Type B pancreatic cell (in vitro differentiated cells): ENCODE measurements around the gene ALPP. TPM values are rescaled to one million over a fixed set of nuclear protein-coding genes. Genes with fewer than 3 reads are reported as not detected.
"Not testable (repeated sequence)": the region's sequence is repeated elsewhere in the genome, so short reads cannot be mapped to it uniquely, and the experiment has no call there.

Source experiments
- DNase-seq: peaks from one replicate; pipeline ENCODE4 v3.0.0; 2021; ENCODE audit warnings: mixed read lengths; ENCODE audit not compliant: unreplicated experiment; ENCODE audit errors: extremely low spot score
- H3K27ac Mint-ChIP-seq: 2 replicates; pipeline ENCODE4 v1.8.0; 2021; ENCODE audit warnings: mild to moderate bottlenecking, mixed read lengths
- H3K27me3 Mint-ChIP-seq: 2 replicates; pipeline ENCODE4 v1.8.0; 2021; ENCODE audit warnings: mixed read lengths
- H3K36me3 Mint-ChIP-seq: 2 replicates; pipeline ENCODE4 v1.8.0; 2021; ENCODE audit warnings: mixed read lengths
- H3K4me1 Mint-ChIP-seq: one replicate; pipeline ENCODE4 v1.8.0; 2021; ENCODE audit warnings: mixed read lengths; ENCODE audit not compliant: unreplicated experiment
- H3K4me3 Mint-ChIP-seq: 2 replicates; pipeline ENCODE4 v1.8.0; 2021; ENCODE audit warnings: mild to moderate bottlenecking, mixed read lengths
- H3K9me3 Mint-ChIP-seq: 2 replicates; pipeline ENCODE4 v1.8.0; 2021; ENCODE audit warnings: mixed read lengths
- total RNA-seq: library from RNA; stranded (reverse); gene quantifications from 2 replicates; pipeline ENCODE4 v1.2.1, GENCODE V29; 2021; ENCODE audit warnings: low replicate concordance
- TF ChIP-seq, protein P1 (sequence below): fragments of 200-600 bp; sonication (generic); conservative IDR thresholded peaks from 2 replicates; pipeline ENCODE4 v1.5.0; 2021; ENCODE audit warnings: antibody characterized with exemption, mild to moderate bottlenecking

The ALPP gene
- total RNA-seq, 1 donor from 2014 or later: 0.27 TPM

DNA sequence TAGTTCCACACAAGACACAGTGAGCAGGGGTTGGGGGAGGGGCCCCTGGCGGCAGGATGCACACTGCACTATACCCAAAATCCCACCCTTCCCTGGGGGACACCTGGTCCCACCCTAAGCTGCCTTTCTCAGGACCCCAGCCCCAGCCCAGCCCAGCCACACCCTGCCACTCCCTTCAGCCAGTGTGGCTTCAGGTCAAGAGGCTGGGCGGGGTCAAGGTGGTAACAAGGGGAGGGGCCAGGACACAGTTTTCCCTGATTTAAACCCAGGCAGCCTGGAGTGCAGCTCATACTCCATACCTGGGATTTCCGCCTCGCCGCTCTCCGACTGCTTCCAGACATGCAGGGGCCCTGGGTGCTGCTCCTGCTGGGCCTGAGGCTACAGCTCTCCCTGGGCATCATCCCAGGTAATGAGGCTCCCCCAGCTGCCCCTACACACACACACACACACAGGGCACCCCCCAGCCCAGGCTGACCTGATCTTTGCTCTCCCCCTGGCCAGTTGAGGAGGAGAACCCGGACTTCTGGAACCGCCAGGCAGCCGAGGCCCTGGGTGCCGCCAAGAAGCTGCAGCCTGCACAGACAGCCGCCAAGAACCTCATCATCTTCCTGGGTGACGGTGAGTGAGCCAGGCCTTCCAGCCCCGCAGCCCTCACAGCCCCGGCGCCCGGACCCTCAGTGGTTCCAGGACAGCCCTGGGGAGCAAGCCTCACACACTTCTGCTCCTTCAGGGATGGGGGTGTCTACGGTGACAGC lies 28.2 kb downstream of the ALPP start, which contains the start of gene ALPG:
Gene ALPG, plus strand, starts transcription at position 289 of the 755 bp plus-strand sequence. Its CDS starts 51 bp downstream, at position 340.
- TF ChIP-seq, protein P1, sequence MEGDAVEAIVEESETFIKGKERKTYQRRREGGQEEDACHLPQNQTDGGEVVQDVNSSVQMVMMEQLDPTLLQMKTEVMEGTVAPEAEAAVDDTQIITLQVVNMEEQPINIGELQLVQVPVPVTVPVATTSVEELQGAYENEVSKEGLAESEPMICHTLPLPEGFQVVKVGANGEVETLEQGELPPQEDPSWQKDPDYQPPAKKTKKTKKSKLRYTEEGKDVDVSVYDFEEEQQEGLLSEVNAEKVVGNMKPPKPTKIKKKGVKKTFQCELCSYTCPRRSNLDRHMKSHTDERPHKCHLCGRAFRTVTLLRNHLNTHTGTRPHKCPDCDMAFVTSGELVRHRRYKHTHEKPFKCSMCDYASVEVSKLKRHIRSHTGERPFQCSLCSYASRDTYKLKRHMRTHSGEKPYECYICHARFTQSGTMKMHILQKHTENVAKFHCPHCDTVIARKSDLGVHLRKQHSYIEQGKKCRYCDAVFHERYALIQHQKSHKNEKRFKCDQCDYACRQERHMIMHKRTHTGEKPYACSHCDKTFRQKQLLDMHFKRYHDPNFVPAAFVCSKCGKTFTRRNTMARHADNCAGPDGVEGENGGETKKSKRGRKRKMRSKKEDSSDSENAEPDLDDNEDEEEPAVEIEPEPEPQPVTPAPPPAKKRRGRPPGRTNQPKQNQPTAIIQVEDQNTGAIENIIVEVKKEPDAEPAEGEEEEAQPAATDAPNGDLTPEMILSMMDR: no peak
- Mint-ChIP-seq H3K4me1 (no peaks in the 10 kb centered on the region), H3K36me3 (no peaks in the 10 kb centered on the region), H3K9me3 (no peaks in the 10 kb centered on the region), H3K27ac (no peak within 1 kb of the TSS), H3K27me3 (peaks cover 24% of the 10 kb centered on the region), H3K4me3 (no peak within 1 kb of the TSS)
- no peak for DNase-seq

DNA sequence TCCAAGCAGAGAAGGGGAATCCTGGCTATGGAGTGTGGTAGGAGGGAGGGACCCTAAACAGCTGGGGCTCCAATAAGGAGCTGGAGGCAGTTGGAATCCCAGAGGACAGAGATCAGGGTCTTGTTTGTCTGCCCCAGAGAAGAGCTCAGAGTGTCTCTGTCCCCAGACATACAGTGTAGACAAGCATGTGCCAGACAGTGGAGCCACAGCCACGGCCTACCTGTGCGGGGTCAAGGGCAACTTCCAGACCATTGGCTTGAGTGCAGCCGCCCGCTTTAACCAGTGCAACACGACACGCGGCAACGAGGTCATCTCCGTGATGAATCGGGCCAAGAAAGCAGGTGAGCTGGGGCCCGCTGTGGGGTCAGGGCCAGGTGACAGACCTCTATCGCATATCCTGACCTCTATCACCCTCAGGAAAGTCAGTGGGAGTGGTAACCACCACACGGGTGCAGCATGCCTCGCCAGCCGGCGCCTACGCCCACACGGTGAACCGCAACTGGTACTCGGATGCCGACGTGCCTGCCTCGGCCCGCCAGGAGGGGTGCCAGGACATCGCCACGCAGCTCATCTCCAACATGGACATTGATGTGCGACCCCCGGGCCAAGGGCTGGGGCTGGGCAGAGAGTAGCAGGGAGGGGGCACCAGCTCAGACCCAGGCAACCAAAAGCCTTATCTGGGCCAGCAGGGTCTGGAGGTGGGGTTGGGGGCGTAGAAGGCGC lies 29.0 kb downstream of the ALPP start:
- H3K27ac Mint-ChIP-seq, H3K4me3 Mint-ChIP-seq, H3K4me1 Mint-ChIP-seq, DNase-seq, H3K9me3 Mint-ChIP-seq, H3K36me3 Mint-ChIP-seq: not testable (repeated sequence)
- H3K27me3 Mint-ChIP-seq: peaks cover 31% of the 10 kb centered on the region

DNA sequence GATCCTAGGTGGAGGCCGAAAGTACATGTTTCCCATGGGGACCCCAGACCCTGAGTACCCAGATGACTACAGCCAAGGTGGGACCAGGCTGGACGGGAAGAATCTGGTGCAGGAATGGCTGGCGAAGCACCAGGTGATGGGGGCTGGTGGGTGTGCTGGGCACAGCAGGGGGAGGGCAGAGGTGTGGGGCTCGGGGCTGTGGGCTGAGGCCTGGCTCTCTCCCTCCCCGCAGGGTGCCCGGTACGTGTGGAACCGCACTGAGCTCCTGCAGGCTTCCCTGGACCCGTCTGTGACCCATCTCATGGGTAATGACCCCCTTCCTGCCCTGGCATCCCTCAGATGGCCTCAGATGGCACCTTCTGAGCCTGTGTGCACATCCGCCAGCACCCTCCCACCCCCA lies 29.7 kb downstream of the ALPP start:
- H3K27ac Mint-ChIP-seq, H3K4me1 Mint-ChIP-seq, H3K4me3 Mint-ChIP-seq, DNase-seq, H3K9me3 Mint-ChIP-seq, H3K36me3 Mint-ChIP-seq: not testable (repeated sequence)
- H3K27me3 Mint-ChIP-seq: peaks cover 34% of the 10 kb centered on the region

DNA sequence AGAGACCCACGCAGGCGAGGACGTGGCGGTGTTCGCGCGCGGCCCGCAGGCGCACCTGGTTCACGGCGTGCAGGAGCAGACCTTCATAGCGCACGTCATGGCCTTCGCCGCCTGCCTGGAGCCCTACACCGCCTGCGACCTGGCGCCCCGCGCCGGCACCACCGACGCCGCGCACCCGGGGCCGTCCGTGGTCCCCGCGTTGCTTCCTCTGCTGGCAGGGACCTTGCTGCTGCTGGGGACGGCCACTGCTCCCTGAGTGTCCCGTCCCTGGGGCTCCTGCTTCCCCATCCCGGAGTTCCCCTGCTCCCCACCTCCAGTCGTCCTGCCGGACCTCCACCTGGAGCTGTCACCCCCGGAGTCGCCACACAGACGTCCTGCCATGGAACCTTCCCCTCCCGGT lies 31.1 kb downstream of the ALPP start:
- H3K4me3 Mint-ChIP-seq, H3K36me3 Mint-ChIP-seq, H3K27ac Mint-ChIP-seq, H3K9me3 Mint-ChIP-seq, H3K4me1 Mint-ChIP-seq: not testable (repeated sequence)
- DNase-seq: peak; percentile 51
- peaks cover 42% of the 10 kb centered on the region for H3K27me3 Mint-ChIP-seq

DNA sequence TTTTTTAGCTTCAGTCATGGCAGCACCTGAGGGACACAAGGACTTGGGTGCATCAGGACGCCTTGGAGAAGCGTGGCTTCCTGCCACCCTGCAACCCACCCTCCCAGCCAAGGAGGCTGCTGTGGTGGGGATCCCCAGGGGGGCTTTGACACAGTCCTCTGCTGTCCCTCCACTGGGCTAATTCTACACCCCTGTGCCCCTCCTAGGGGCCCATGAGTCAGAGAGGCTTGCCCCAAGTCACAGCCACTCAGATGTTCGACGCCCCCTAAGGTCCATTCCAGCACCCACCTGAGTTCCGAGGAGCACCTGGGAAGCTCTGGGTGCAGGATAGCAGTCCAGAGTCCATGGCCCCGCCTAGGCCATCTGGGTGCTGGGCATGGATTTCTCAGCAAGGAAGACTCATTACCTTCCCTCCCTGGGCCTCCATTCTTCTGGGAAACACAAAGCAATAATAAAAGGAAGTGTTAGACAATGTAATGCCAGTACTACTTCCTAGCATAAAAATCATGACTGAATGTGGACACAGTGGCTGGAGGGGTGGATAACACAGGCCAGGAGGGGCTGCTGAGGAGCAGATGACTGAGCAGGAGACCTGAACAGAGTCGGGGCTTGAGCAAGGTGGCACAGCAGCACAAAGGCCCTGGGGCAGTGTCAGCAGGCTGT lies 31.8 kb downstream of the ALPP start:
- Mint-ChIP-seq H3K36me3 (no peaks in the 10 kb centered on the region), H3K4me3 (no peak overlapping the region), H3K27me3 (peaks cover 43% of the 10 kb centered on the region), H3K27ac (no peak overlapping the region), H3K9me3 (no peaks in the 10 kb centered on the region), H3K4me1 (no peaks in the 10 kb centered on the region)
- TF ChIP-seq, protein P1: no peak
- no peak for DNase-seq

DNA sequence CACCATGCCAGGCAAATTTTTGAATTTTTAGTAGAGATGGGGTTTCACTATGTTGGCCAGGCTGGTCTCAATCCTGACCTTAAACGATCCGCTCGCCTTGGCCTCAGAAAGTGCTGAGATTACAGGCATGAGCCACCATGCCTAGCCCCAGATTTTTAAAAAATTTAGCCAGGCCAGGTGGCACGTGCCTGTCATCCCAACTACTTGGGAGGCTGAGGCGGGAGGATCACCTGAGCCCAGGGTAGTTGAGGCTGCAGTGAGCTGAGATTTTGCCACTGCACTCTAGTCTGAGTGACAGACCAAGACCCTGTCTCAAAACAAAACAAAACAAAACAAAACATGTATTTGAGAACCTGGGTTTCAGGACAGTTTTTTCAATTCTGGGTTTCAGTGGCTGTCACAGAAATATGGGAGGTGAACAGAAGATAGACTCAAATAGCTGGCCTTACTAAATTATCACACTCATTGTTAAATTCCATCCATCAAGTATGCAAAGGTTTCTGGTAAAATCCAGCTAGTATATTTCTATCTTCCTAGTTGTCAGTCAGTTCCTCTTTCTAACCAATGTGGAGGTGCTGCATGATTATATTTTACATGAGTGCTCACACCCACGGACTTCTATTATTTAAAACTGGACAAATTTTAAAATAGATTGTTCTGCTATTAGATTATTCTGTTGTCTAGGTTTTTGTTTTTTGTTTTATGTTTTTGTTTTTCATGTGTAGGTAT lies 33.5 kb downstream of the ALPP start:
- TF ChIP-seq, protein P1: no peak
- Mint-ChIP-seq H3K36me3 (no peaks in the 10 kb centered on the region), H3K4me3 (no peak overlapping the region), H3K4me1 (no peaks in the 10 kb centered on the region), H3K9me3 (no peaks in the 10 kb centered on the region), H3K27me3 (peaks cover 57% of the 10 kb centered on the region), H3K27ac (no peak overlapping the region)
- DNase-seq: no peak
